Motor neuron (in vitro differentiated cells): ENCODE measurements around the gene LRP5. TPM values are rescaled to one million over a fixed set of nuclear protein-coding genes. Genes with fewer than 3 reads are reported as not detected.

Experiments
- ATAC-seq, 8 experiments: fragments of 200-7000 bp; cut with Tn5 transposase; replicated peaks in 6 of 8; 2 replicates each; pipeline ENCODE4 v1.8.0; 2021; ENCODE audit warnings: mild to moderate bottlenecking in 8 of 8, moderate library complexity in 8 of 8
- H3K27ac ChIP-seq, 2 donors: fragments of 250-450 bp; sonication (Bioruptor Pico); 2 replicates each; pipeline ENCODE4 v1.9.0; 2021; ENCODE audit warnings: antibody characterized with exemption in 2 of 2, mild to moderate bottlenecking in 2 of 2, moderate library complexity in 1 of 2
- H3K4me1 ChIP-seq, 2 donors: fragments of 250-450 bp; sonication (Bioruptor Pico); replicated peaks in 1 of 2; 2 replicates each; pipeline ENCODE4 v1.6.1; 2021; ENCODE audit warnings: antibody characterized with exemption in 2 of 2, mild to moderate bottlenecking in 2 of 2, moderate library complexity in 1 of 2
- H3K4me3 ChIP-seq, 5 donors: fragments of 250-450 bp; sonication (Bioruptor Pico); 2 replicates each; pipeline ENCODE4 v1.9.0; 2021; ENCODE audit warnings: antibody characterized with exemption in 5 of 5, mild to moderate bottlenecking in 5 of 5, moderate library complexity in 4 of 5
- WGBS, 10 experiments: fragments of 450-650 bp; shearing (Covaris generic); methylation state at CpG; one replicate each; pipeline ENCODE4 v1.0.0; 2022; 5-methylcytosine and 5-hydroxymethylcytosine counted together
- in situ Hi-C, 9 experiments: fragments of 400-800 bp; cut with MboI; loops; one replicate each; pipeline ENCODE4 v1.15.0; 2021; ENCODE audit warnings: low sequenced_read_pairs in 9 of 9, low pct_unique_long_range_greater_than_20kb in 2 of 9; ENCODE audit not compliant: unreplicated experiment in 9 of 9
- total RNA-seq, 8 experiments: library from RNA; unstranded; fragments of 300-600 nt; gene quantifications; 2 replicates each; pipeline versions ENCODE4 v1.2.3 to v1.2.4, GENCODE V29; 2022

The LRP5 gene
- total RNA-seq, 8 experiments from 2014 or later, result 4.8 to 49.4 (median 14.0) TPM

DNA sequence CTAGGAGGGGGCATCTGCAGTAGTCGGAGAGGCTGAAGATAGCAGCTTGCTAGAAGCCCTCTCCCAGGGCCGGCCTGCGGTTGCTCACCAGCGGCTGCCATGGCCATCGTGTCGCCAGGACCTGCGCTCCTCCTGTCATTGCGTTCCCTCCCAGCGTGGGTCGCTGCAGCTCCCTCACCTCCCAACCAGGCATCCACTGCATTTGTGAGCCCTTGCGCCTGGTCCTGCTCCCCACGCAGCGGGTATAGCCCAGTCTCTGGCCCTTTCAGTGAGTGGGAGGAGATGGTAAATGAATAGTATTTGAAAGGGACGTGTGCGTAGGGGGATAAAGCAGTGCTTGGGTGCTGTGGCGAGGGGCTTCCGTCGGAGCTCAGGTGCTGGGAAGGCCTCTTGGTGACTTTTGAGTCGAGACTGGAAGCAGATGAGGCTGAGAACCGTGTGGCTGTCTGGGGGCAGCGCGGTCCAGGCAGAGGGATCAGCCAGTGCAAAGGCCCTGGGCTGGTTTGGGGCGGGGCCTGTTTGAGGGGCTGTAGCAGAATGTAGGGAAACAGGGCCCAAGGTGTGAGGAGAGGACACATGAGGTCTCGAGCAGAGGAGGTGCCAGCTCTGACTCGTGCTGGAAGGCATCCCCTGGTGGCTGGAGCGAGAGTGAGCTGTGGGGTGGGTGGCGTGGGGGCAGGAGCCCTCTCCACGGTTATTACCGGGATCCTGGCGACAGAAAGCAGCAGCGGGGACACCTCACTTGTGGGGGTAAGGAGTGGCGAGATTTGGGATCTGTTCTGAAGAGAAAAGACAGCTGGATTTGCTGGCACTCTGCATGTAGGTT lies 39.3 kb downstream of the LRP5 start:
- in situ Hi-C loops, result no loop called here
- no peak overlapping the region for H3K4me3 ChIP-seq
- ATAC-seq, result no peak
- no peaks in the 10 kb centered on the region for H3K4me1 ChIP-seq
- H3K27ac ChIP-seq, result no peak overlapping the region
- 83 to 100% (median 100%) methylated on average over 1 to 8 of the region's 32 CpGs; no CpG with 5 or more reads in 4 of the 10 experiments for WGBS, 10 experiments

DNA sequence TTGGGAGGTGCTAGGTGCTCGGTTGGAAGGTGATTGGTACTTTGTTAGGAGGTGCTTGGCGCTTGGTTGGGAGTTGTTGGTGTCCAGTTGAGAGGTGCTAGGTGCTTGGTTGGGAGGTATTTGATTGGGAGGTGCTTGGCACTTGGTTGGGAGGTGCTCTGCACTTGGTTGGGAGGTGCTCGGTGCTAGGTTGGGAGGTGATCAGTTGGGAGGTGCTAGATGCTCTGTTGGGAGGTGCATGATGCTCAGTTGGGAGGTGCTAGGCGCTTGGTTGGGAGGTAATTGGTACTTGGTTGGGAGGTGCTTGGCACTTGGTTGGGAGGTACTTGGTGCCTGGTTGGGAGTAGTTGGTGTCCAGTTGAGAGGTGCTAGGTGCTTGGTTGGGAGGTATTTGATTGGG lies 40.2 kb downstream of the LRP5 start:
- in situ Hi-C loops, result no loop called here
- ATAC-seq, result no peak
- Histone ChIP-seq H3K4me3 (no peak overlapping the region), H3K27ac (no peak overlapping the region), H3K4me1 (no peaks in the 10 kb centered on the region)
- WGBS, 10 experiments, result 90 to 100% (median 100%) methylated on average over 1 to 4 of the region's 4 CpGs; no CpG with 5 or more reads in 4 of the 10 experiments

DNA sequence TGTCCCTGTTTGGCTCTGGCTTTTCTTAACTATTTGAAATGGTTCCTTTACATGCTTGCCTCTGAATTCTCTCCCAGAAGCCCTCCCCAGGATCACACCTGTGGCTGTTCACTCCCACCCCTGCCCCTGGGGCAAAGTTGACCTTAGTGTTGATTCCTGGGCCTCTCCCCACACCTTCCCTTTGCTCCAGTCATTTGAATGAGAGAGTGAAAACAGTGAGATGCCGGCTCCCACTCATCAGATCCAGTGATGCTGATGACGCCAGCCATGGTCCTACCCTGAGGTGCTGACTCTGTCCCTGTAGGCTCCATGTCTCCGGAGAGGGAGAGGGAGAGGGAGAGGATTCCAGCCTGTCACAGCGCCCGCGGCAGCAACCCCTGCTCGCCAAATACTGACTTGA lies 40.7 kb downstream of the LRP5 start:
- 80 to 100% methylated on average over 1 to 2 of the region's 7 CpGs; no CpG with 5 or more reads in 8 of the 10 experiments for WGBS, 10 experiments
- H3K4me1 ChIP-seq, result no peaks in the 10 kb centered on the region
- H3K4me3 ChIP-seq, result no peak overlapping the region
- peak in 1 of 8 experiments; percentile 16 for ATAC-seq
- H3K27ac ChIP-seq, result no peak overlapping the region
- in situ Hi-C loops, result no loop called here

DNA sequence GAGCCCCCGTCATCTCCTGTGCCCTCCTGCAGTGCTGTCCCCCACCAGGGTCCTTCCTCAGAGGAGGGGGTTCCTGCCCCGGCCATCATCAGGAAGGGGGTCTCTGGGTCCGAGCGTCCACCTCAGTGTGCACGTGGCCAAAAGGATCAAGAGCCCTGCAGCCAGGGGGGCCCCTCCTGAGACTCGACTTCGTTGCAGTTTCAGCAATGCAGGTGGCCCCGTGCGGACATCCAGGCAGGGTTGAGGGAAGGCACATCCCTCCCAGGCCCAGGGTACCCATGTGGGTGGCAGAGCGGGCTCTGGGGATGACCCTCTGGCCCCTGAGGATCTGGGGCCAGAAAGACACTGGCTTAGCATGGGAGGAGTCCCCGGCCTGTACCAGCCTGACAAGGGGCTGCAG lies 41.3 kb downstream of the LRP5 start:
- WGBS, 10 experiments, result 40 to 100% (median 68%) methylated on average over 1 to 8 of the region's 11 CpGs; no CpG with 5 or more reads in 6 of the 10 experiments
- H3K4me1 ChIP-seq, result no peaks in the 10 kb centered on the region
- ATAC-seq, result peak in 1 of 8 experiments; percentile 34
- no peak overlapping the region for H3K27ac ChIP-seq
- H3K4me3 ChIP-seq, result no peak overlapping the region
- in situ Hi-C loops, result no loop called here

DNA sequence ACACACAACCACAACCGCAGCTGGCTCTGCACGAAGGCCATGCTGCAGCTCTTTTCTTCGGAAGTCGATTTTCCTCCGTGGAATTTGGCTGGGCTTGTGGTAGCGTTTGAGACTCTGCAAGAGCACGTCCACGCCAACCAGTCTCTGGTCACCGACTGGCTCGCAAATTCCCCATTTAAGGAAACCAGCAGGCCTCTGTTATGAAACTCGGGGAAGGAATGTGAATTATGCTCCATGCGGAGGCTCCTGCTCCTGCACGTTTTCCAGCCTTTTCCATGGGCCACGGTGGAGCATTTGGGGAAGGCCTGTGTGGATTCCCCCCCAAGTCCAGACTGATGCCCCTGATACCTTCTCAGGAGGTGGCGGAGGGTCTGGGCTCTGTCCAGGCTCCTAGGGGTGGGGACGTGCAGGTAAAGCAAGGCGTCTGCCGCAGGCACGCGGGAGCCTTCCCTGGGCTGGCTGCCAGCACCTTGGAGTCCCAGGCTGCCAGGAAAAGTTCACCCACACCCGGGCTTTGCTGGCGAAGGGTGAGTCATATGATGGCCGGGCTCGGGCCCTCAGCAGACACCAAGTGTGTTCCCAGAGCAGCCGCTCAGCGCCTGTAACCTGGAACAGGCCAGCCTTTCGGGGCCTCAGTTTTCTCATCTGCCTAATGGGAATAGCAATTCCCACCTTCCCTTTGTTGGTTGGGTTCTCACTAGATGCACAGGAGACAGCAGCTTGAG lies 41.9 kb downstream of the LRP5 start:
- peak in 3 of 8 experiments; percentile 80 to 91 (median 85) for ATAC-seq
- Histone ChIP-seq H3K4me1 (no peaks in the 10 kb centered on the region), H3K27ac (no peak overlapping the region), H3K4me3 (no peak overlapping the region)
- in situ Hi-C loops, result no loop called here
- 0 to 100% (median 51%) methylated on average over 1 to 12 of the region's 27 CpGs; no CpG with 5 or more reads in 3 of the 10 experiments for WGBS, 10 experiments

DNA sequence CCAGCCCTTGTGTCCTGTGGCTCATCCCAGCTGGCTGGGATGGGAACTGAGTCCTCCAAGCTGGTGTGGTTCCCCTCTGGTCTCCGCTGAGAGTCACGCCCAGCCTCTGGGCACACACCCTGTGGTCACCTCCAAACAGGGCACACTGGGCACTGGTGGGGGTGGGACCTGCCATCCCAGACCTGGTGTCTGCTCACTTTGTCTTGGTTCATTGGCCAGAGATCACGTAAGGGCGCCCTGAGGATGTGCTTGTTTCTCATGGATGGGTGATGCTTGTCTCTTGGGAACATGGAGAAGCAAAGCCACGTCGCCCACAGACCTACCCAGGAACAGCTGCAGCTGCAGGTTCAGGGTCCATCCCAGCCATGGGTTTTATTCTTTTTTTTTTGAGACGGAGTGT lies 43.1 kb downstream of the LRP5 start:
- no peak for ATAC-seq
- in situ Hi-C loops, result no loop called here
- no peak overlapping the region for H3K4me3 ChIP-seq
- no peak overlapping the region for H3K27ac ChIP-seq
- WGBS, 10 experiments, result 50 to 100% (median 100%) methylated on average over 1 to 4 of the region's 7 CpGs; no CpG with 5 or more reads in 5 of the 10 experiments
- no peaks in the 10 kb centered on the region for H3K4me1 ChIP-seq

DNA sequence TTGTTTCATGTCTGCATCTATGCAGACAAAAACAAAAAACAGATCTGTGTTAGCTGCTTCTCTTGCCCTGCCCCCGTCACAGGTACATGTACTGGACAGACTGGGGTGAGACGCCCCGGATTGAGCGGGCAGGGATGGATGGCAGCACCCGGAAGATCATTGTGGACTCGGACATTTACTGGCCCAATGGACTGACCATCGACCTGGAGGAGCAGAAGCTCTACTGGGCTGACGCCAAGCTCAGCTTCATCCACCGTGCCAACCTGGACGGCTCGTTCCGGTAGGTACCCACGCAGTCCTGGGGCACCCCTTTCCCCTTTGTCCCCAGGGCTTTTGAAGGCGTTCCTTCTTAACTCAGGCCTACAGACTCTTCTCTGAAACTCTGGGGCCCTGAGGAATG lies 45.2 kb downstream of the LRP5 start:
- in situ Hi-C loops, result no loop called here
- no peak overlapping the region for H3K4me3 ChIP-seq
- 60 to 100% (median 90%) methylated on average over 1 to 11 of the region's 14 CpGs; no CpG with 5 or more reads in 4 of the 10 experiments for WGBS, 10 experiments
- ATAC-seq, result no peak
- no peak overlapping the region for H3K27ac ChIP-seq
- H3K4me1 ChIP-seq, result no peaks in the 10 kb centered on the region

DNA sequence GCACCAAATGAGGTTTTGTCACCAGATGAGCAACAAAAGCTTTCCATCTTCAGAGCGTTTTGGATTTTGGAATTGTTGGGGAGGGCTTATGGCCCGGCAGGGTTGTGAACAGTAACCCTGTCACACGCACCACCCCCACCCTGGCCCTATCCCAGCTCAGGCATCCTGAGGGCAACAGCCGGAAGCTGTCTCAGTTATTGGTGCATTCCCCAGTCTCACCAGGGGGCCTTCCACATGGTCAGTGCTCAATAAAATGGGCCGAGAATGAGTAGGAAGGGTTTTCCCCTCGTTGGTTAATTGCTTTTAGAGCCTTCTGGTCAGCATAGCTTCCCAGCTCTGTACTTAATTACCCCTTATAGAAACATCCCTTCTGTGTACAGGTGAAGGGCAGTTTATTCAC lies 46.0 kb downstream of the LRP5 start:
- Histone ChIP-seq H3K4me3 (no peak overlapping the region), H3K4me1 (no peaks in the 10 kb centered on the region), H3K27ac (no peak overlapping the region)
- in situ Hi-C loops, result no loop called here
- no peak for ATAC-seq
- WGBS, 10 experiments, result 90 to 100% (median 97%) methylated on average over 1 to 3 of the region's 6 CpGs; no CpG with 5 or more reads in 4 of the 10 experiments

- no peaks in the 10 kb centered on the region for H3K4me1 ChIP-seq
- in situ Hi-C loops, result no loop called here
- ATAC-seq, result no peak
- H3K27ac ChIP-seq, result no peak overlapping the region
- WGBS, 10 experiments, result 75 to 100% (median 97%) methylated on average over 3 to 7 of the region's 8 CpGs; no CpG with 5 or more reads in 3 of the 10 experiments
- H3K4me3 ChIP-seq, result no peak overlapping the region
Observed at GRCh38 chr11:68361702-68362101, 49.3 kb downstream of the LRP5 start.

DNA sequence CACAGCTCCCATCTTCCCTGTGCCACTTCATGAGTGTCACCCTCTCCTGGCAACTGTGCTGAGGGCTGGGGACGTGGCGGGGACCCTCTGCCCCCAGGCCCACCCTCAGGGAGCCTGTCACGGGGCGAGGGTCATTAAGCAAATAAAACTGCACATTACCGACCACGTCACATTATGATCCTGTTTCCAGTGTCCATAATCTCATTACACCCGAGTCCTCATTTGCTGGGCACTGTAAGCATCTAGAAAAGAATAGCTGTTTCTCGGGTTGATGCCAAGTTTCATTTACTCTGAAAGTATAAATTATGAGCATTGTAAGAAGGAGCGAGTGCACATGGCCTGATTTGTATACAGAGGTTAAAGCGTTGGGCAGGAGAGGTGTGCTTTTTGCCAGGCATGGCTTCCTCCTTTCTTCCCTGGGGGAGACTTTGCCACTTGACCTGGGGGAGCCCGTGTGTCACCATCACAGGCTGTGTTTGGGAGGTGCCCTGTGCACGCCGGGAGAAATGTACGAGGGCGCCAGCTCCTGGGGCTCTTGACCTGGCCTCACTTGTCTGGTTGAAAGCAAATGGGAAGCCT lies 50.5 kb downstream of the LRP5 start:
- H3K27ac ChIP-seq, result no peak overlapping the region
- 71 to 100% (median 91%) methylated on average over 1 to 8 of the region's 15 CpGs; no CpG with 5 or more reads in 2 of the 10 experiments for WGBS, 10 experiments
- no peaks in the 10 kb centered on the region for H3K4me1 ChIP-seq
- in situ Hi-C loops, result no loop called here
- peak in 1 of 8 experiments; percentile 78 for ATAC-seq
- no peak overlapping the region for H3K4me3 ChIP-seq

DNA sequence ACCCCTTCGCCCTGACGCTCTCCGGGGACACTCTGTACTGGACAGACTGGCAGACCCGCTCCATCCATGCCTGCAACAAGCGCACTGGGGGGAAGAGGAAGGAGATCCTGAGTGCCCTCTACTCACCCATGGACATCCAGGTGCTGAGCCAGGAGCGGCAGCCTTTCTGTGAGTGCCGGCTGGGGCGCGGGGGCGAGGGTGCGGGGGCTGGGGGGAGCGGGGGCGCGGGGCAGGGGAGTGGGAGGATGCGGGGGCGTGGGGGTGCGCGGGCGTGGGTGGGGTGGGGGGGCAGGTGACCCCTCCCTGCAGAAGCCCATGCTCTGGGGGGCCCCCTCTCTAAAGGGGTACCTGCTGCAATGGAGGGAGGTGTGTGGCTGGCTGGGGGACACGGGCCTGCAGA lies 51.4 kb downstream of the LRP5 start:
- Histone ChIP-seq H3K4me1 (no peaks in the 10 kb centered on the region), H3K27ac (no peak overlapping the region), H3K4me3 (no peak overlapping the region)
- ATAC-seq, result no peak
- in situ Hi-C loops, result no loop called here
- WGBS, 10 experiments, result 100% methylated on average over 1 to 3 of the region's 20 CpGs; no CpG with 5 or more reads in 8 of the 10 experiments

- ATAC-seq, result no peak
- Histone ChIP-seq H3K4me1 (no peaks in the 10 kb centered on the region), H3K27ac (no peak overlapping the region), H3K4me3 (no peak overlapping the region)
- WGBS, 10 experiments, result 0 to 100% (median 83%) methylated on average over 1 to 4 of the region's 6 CpGs; no CpG with 5 or more reads in 1 of the 10 experiments
- in situ Hi-C loops, result no loop called here
Observed at GRCh38 chr11:68364581-68364980, 52.2 kb downstream of the LRP5 start.

- Histone ChIP-seq H3K27ac (no peak overlapping the region), H3K4me3 (no peak overlapping the region), H3K4me1 (peaks cover 12 to 13% of the 10 kb centered on the region in 2 donors)
- in situ Hi-C loops, result no loop called here
- no peak for ATAC-seq
- 83 to 100% methylated on average over 1 to 4 of the region's 19 CpGs; no CpG with 5 or more reads in 8 of the 10 experiments for WGBS, 10 experiments
Observed at GRCh38 chr11:68365943-68366435, 53.6 kb downstream of the LRP5 start.
